Stomach smooth muscle (tissue), 2 donors: ENCODE data around the gene EFR3B.

Experiments
- H3K27ac ChIP-seq: one replicate; pipeline ENCODE4 v1.7.0; 2013; ENCODE audit warnings: mild to moderate bottlenecking, low read length, inconsistent platforms
- H3K27me3 ChIP-seq, 2 donors: one replicate each; pipeline ENCODE4 v1.7.0; 2013; ENCODE audit warnings: low read length in 2 of 2; ENCODE audit not compliant: insufficient read depth in 2 of 2, control insufficient read depth in 1 of 2
- H3K36me3 ChIP-seq, 2 donors: one replicate each; pipeline ENCODE4 v1.7.0; 2013; ENCODE audit warnings: low read length in 2 of 2; ENCODE audit not compliant: control insufficient read depth in 2 of 2, insufficient read depth in 2 of 2
- H3K4me1 ChIP-seq: one replicate; pipeline ENCODE4 v1.7.0; 2013; ENCODE audit warnings: low read length; ENCODE audit not compliant: control insufficient read depth, insufficient read depth
- H3K4me3 ChIP-seq, 2 donors: one replicate each; pipeline ENCODE4 v1.7.0; 2013; ENCODE audit warnings: low read length in 2 of 2
- H3K9ac ChIP-seq, 2 donors: one replicate each; pipeline ENCODE4 v1.7.0; 2013; ENCODE audit warnings: low read length in 2 of 2, mild to moderate bottlenecking in 1 of 2
- H3K9me3 ChIP-seq, 2 donors: one replicate each; pipeline ENCODE4 v1.7.0; 2013; ENCODE audit warnings: low read length in 2 of 2; ENCODE audit not compliant: control insufficient read depth in 2 of 2
- donor health status: healthy.
- donor health status: Pancreatic carcinoma.

Gene EFR3B

GRCh38 chr2:25169073-25169470 lies 127.2 kb downstream of the EFR3B start:
- Histone ChIP-seq H3K4me3 (no peak overlapping the region), H3K4me1 (peaks cover 6% of the 10 kb centered on the region), H3K9ac (no peak overlapping the region), H3K27me3 (peaks cover 35 to 49% of the 10 kb centered on the region in 2 donors), H3K36me3 (no peaks in the 10 kb centered on the region), H3K27ac (no peak overlapping the region), H3K9me3 (no peaks in the 10 kb centered on the region)

GRCh38 chr2:25170888-25171287 lies 129.0 kb downstream of the EFR3B start:
- Histone ChIP-seq H3K9me3 (no peaks in the 10 kb centered on the region), H3K4me3 (no peak overlapping the region), H3K36me3 (no peaks in the 10 kb centered on the region), H3K4me1 (peaks cover 6% of the 10 kb centered on the region), H3K9ac (no peak overlapping the region), H3K27ac (no peak overlapping the region), H3K27me3 (peaks cover 33 to 38% of the 10 kb centered on the region in 2 donors)

DNA sequence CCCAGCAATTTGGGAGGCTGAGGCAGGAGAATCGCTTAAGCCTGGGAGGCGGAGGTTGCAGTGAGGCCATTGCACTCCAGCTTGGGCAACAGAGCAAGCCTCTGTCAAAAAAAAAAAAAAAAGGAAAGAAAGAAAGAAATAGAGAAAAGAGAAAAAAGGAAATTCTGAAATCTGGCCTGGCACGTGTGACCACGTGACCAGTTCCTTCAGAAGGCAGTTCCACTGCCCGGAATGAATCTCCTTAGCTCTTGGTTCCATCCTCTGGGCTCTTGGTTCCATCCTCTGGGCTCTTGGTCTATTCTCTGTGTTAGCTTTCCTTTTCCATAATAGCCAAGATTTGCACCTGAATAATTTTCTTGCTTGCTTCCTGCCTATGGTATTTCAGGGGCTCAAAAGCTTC lies 131.8 kb downstream of the EFR3B start:
- Histone ChIP-seq H3K27ac (no peak overlapping the region), H3K9me3 (no peaks in the 10 kb centered on the region), H3K27me3 (peaks cover 10 to 17% of the 10 kb centered on the region in 2 donors), H3K36me3 (no peaks in the 10 kb centered on the region), H3K9ac (no peak overlapping the region), H3K4me1 (peaks cover under 1% of the 10 kb centered on the region), H3K4me3 (no peak overlapping the region)

DNA sequence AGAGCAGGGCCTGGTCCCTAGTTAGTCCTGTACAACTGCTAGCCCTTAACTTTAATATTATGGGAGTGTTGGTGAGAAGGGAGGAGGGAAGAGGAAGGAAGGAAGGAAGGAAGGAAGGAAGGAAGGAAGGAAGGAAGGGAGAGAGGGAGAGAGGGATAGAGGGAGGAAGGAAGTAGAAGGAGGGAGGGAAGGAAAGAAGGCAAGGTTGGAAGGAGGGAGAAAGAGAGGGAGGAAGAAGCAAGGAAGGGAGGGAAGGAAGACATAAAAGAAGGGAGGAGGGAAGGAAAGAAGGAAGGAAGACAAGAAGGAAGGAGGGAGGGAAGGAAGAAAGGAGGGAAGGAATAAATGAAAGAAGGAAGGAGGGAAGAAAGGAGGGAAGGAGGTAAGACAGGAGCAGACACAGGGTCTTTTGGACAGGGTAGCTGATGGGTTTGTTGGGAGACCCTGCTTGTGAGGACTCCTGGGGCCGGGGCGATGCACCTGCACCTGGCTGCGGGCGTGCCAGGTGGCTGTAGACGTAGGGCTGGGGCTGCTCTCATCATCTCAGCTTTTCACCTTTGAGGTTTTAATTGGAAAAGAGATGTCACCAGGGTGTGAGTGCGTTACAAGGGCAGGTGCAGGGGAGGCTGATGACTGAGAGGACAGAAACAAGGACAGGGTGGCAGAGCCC lies 132.5 kb downstream of the EFR3B start:
- Histone ChIP-seq H3K27ac (no peak overlapping the region), H3K4me1 (no peaks in the 10 kb centered on the region), H3K36me3 (no peaks in the 10 kb centered on the region), H3K9ac (no peak overlapping the region), H3K27me3 (peaks cover 6 to 15% of the 10 kb centered on the region in 2 donors), H3K4me3 (no peak overlapping the region), H3K9me3 (no peaks in the 10 kb centered on the region)

DNA sequence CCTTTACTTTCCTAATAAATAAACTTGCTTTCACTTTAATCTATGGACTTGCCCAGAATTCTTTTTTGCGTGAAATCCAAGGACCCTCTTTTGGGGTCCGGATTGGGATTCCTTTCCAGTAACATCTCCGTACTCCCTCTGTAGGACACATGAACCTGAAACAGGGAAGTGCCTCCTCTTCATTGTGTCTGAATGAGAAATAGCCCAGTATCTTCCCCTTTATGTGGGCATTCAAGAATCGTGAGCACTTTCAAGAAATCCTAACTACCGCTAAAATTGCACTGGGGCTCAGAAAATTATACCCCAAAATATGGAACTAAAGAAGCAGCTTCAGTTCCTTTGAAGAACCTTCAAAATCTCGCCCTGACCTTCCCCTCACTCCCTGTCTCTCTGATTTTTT lies 134.3 kb downstream of the EFR3B start:
- H3K27me3 ChIP-seq: peaks cover 2 to 10% of the 10 kb centered on the region in 2 donors
- no peak overlapping the region for H3K9ac ChIP-seq
- no peaks in the 10 kb centered on the region for H3K9me3 ChIP-seq
- no peak overlapping the region for H3K27ac ChIP-seq
- no peaks in the 10 kb centered on the region for H3K36me3 ChIP-seq
- H3K4me3 ChIP-seq: no peak overlapping the region
- no peaks in the 10 kb centered on the region for H3K4me1 ChIP-seq

DNA sequence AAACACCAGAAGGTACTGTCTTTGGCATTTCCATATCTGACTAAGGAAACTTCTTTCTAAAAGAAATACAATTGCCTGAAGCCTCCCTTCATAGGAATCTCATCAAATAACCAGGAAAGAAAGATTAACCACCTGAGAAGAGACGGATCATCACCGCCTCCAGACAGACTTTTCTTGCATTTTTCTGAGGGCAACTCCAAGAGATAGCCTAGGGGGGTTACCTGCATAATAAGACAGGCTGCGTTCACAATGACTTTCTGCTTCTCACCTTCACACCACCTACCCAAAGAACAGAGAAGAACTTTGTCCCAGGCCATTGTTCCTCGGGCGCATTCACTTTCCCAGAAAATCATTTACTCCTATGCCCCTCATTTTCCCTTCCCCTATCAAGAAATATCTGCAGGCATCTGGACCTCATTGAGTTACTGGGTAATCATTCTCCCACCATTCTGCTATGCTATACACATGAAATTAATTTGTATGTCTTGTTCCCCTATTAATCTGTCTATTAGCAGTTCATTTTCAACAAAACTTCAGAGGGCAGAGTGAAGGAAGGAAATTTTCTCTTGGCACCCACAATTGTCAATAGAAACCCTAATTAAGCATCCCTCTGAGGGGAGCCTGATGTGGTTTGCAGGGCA lies 134.8 kb downstream of the EFR3B start:
- peaks cover 2 to 10% of the 10 kb centered on the region in 2 donors for H3K27me3 ChIP-seq
- no peaks in the 10 kb centered on the region for H3K9me3 ChIP-seq
- no peaks in the 10 kb centered on the region for H3K36me3 ChIP-seq
- no peaks in the 10 kb centered on the region for H3K4me1 ChIP-seq
- no peak overlapping the region for H3K9ac ChIP-seq
- H3K27ac ChIP-seq: no peak overlapping the region
- no peak overlapping the region for H3K4me3 ChIP-seq

DNA sequence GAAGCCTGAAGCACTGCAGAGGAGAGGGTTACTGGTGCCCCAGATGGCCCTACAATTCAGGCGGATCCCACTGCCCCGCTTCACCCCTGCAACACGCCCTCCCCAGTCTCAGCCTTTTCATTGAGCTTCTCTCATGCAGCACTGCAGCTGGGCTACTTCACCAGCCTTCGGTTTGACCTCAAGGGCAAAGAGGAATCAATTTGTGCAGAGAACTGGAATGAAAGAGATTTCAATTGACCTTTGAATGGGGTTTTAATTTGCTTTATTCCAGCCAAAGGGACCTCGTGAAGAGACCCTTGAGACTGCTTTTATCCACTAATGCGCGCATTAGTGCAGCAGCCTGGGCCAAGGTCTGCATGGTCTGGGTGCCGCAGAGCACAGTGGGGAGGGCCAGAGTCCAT lies 135.3 kb downstream of the EFR3B start:
- Histone ChIP-seq H3K4me3 (no peak overlapping the region), H3K27ac (no peak overlapping the region), H3K9ac (no peak overlapping the region), H3K4me1 (no peaks in the 10 kb centered on the region), H3K9me3 (no peaks in the 10 kb centered on the region), H3K36me3 (no peaks in the 10 kb centered on the region), H3K27me3 (peaks cover 2 to 10% of the 10 kb centered on the region in 2 donors)

- Histone ChIP-seq H3K36me3 (no peaks in the 10 kb centered on the region), H3K27ac (no peak overlapping the region), H3K9ac (no peak overlapping the region), H3K9me3 (no peaks in the 10 kb centered on the region), H3K27me3 (peaks cover 2 to 10% of the 10 kb centered on the region in 2 donors), H3K4me1 (no peaks in the 10 kb centered on the region), H3K4me3 (no peak overlapping the region)
Measured at GRCh38 chr2:25178976-25179375, 137.1 kb downstream of the EFR3B start.

- Histone ChIP-seq H3K27me3 (no peaks in the 10 kb centered on the region), H3K4me3 (no peak overlapping the region), H3K27ac (no peak overlapping the region), H3K4me1 (no peaks in the 10 kb centered on the region), H3K36me3 (no peaks in the 10 kb centered on the region), H3K9me3 (no peaks in the 10 kb centered on the region), H3K9ac (no peak overlapping the region)
Measured at GRCh38 chr2:25184254-25184653, 142.4 kb downstream of the EFR3B start.

- Histone ChIP-seq H3K4me3 (no peak overlapping the region), H3K27me3 (no peaks in the 10 kb centered on the region), H3K36me3 (no peaks in the 10 kb centered on the region), H3K27ac (no peak overlapping the region), H3K9me3 (no peaks in the 10 kb centered on the region), H3K4me1 (no peaks in the 10 kb centered on the region), H3K9ac (no peak overlapping the region)
Measured at GRCh38 chr2:25187729-25188350, 146.0 kb downstream of the EFR3B start.

DNA sequence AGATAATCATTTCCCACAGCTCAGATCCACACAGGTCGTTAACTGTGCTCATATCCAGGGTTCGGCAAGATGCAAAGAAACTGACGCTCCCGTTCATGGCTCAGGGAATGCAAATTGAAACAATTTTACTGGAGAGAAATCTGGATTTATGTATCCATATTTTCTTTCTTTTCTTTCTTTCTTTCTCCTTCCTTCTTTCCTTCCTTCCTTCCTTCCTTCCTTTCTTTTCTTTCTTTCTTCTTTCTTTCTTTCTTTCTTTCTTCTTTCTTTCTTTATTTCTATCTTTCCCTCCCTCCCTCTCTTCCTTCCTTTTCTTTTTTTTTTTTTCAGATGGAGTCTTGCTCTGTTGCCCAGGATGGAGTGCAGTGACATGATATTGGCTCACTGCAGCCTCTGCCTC lies 146.5 kb downstream of the EFR3B start:
- Histone ChIP-seq H3K36me3 (no peaks in the 10 kb centered on the region), H3K27ac (no peak overlapping the region), H3K4me1 (no peaks in the 10 kb centered on the region), H3K9me3 (no peaks in the 10 kb centered on the region), H3K9ac (no peak overlapping the region), H3K4me3 (no peak overlapping the region), H3K27me3 (no peaks in the 10 kb centered on the region)
